BE2C (cell line): ENCODE measurements around the gene PLD5.
"Not testable (repeated sequence)": the region's sequence is repeated elsewhere in the genome, so short reads cannot be mapped to it uniquely, and the experiment has no call there.

Experiments
- DNase-seq: peaks from one replicate; pipeline ENCODE4 v3.0.0-alpha.2; 2020
- H3K27me3 ChIP-seq: fragments of 250-450 bp; sonication (Bioruptor Pico); 2 replicates; pipeline ENCODE4 v1.5.1; 2020; ENCODE audit warnings: mild to moderate bottlenecking
- H3K36me3 ChIP-seq: fragments of 250-450 bp; sonication (Bioruptor Pico); 2 replicates; pipeline ENCODE4 v1.5.1; 2020; ENCODE audit warnings: mild to moderate bottlenecking
- H3K4me1 ChIP-seq: fragments of 250-450 bp; sonication (Bioruptor Pico); 2 replicates; pipeline ENCODE4 v1.5.1; 2020
- H3K4me3 ChIP-seq: 2 replicates; pipeline ENCODE4 v1.5.1; 2011; ENCODE audit warnings: low read depth, low read length
- H3K9me3 ChIP-seq: fragments of 250-450 bp; sonication (Bioruptor Pico); 2 replicates; pipeline ENCODE4 v1.5.1; 2020
- TF ChIP-seq, protein P1 (sequence below): IDR thresholded peaks from 2 replicates; pipeline ENCODE4 v1.5.1; 2012; ENCODE audit warnings: mild to moderate bottlenecking, low read depth, low read length

Gene PLD5

DNA sequence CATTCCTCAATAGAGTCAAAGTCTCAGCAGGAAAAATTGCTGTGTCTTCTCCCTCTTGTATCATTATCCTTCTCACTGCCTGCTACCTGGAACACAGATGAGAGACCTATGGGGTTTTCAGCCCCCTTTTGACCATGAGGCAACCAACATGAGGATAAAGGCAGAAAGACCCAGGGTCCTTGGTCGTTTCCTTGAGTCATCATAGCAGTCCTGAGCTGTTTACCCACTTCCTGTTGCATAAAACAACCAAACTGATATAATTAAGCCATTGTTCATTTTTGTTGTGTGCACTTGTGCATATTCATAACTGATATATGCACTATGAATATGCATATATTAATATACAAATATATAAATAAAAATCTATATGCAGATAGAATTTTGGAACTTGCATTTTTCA, 337.3 kb downstream of the PLD5 start:
- no peaks in the 10 kb centered on the region for H3K36me3 ChIP-seq
- no peaks in the 10 kb centered on the region for H3K4me1 ChIP-seq
- TF ChIP-seq, protein P1, sequence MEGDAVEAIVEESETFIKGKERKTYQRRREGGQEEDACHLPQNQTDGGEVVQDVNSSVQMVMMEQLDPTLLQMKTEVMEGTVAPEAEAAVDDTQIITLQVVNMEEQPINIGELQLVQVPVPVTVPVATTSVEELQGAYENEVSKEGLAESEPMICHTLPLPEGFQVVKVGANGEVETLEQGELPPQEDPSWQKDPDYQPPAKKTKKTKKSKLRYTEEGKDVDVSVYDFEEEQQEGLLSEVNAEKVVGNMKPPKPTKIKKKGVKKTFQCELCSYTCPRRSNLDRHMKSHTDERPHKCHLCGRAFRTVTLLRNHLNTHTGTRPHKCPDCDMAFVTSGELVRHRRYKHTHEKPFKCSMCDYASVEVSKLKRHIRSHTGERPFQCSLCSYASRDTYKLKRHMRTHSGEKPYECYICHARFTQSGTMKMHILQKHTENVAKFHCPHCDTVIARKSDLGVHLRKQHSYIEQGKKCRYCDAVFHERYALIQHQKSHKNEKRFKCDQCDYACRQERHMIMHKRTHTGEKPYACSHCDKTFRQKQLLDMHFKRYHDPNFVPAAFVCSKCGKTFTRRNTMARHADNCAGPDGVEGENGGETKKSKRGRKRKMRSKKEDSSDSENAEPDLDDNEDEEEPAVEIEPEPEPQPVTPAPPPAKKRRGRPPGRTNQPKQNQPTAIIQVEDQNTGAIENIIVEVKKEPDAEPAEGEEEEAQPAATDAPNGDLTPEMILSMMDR: no peak
- no peak for DNase-seq
- H3K4me3 ChIP-seq: no peak overlapping the region
- H3K27me3 ChIP-seq: no peaks in the 10 kb centered on the region
- no peaks in the 10 kb centered on the region for H3K9me3 ChIP-seq

DNA sequence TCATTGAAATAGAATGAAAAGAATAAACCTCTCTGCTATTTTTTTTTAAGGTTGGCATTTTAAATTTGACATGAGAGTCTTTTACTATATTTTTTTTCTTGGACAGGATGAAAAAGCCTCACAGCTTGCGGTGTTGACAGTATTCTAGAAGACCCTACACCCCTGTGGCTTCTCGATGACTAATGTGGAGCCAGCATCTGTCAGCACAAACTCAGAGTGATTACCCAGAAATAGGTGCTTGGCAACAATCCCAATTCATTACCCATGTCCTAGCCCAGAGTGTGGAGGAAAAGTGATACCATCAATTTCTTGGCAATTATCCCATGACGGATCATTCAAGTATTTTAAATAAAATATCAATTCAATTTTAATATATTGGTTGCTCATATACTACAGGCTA, 338.8 kb downstream of the PLD5 start:
- H3K36me3 ChIP-seq: no peaks in the 10 kb centered on the region
- TF ChIP-seq, protein P1: no peak
- no peak for DNase-seq
- H3K9me3 ChIP-seq: no peaks in the 10 kb centered on the region
- H3K27me3 ChIP-seq: no peaks in the 10 kb centered on the region
- no peaks in the 10 kb centered on the region for H3K4me1 ChIP-seq
- H3K4me3 ChIP-seq: no peak overlapping the region

DNA sequence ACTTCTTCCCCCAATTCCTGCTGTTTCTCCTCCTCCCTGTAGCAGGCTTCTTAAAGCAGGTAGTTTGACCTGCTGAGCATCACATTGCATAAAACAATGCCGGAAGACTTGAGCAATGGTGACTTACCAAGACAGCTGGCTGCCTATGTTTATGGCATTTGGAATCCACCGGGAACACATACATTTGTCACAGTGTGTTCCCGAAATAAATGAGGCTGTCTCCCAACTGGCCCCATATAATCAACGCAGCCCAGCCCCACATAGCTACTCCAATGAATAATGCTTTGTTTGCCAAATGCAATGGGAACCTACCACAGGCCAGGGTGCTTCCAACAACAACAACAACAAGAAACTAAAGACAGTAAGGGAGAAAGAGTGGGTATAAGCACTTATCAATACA, 339.5 kb downstream of the PLD5 start:
- Histone ChIP-seq H3K9me3 (no peaks in the 10 kb centered on the region), H3K36me3 (no peaks in the 10 kb centered on the region), H3K4me1 (no peaks in the 10 kb centered on the region), H3K4me3 (no peak overlapping the region), H3K27me3 (no peaks in the 10 kb centered on the region)
- no peak for DNase-seq
- TF ChIP-seq, protein P1: no peak

DNA sequence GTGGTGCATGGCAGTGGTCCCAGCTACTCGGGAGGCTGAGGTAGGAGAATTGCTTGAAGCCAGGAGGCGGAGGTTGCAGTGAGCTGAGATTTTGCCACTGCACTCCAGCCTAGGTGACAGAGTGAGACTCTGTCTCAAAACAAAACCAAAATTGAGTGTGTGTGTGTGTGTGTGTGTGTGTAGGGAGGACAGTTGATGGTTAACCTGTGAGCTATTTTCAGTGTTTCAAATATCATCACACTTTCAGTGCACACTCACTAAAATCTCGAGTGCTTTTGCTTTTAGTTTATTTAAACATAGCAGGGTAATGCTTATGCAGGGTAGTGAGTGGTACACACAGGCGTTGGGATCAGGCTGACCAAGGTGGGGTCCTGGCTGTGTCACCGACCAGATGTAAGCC, 344.7 kb downstream of the PLD5 start:
- not testable (repeated sequence) for H3K4me3 ChIP-seq, H3K4me1 ChIP-seq, H3K27me3 ChIP-seq, H3K36me3 ChIP-seq, H3K9me3 ChIP-seq, DNase-seq

DNA sequence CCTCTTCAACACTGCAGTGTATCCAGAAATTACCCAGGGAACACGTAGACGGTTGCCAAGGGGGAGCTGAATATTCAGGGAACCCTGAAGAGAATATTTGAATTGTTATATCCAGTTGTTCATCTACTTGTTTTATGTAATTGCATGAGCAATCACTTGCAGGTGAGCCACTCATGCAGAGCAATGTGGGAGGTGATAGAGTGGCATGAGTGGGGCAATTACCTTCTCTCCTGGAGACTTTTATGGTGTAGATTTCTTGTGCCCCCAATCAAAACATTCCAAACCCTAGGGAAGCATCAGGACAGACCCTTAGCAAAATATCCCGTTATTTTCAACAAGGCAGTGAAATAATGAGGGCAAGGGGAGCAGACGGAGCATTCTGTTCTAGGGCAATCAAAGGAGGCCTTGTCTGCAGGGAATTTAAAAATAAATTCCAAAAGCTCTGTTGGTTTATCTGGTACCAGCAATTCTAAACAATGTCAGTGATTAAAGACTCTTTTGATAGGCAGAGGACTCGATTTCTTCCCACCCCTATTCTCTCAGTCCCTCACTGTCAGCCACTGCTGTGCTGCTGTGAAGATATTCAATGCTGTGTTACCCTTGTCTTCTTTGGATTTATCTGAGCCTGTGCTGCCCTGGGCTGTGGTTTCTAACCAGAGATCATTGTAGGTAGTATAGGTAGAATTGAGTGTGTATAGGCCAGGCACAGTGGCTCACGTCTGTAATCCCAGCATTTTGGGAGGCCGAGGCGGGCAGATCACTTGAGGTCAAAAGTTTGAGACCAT, 345.4 kb downstream of the PLD5 start:
- no peaks in the 10 kb centered on the region for H3K27me3 ChIP-seq
- TF ChIP-seq, protein P1: no peak
- H3K4me3 ChIP-seq: no peak overlapping the region
- DNase-seq: no peak
- H3K9me3 ChIP-seq: no peaks in the 10 kb centered on the region
- H3K4me1 ChIP-seq: no peaks in the 10 kb centered on the region
- H3K36me3 ChIP-seq: no peaks in the 10 kb centered on the region

DNA sequence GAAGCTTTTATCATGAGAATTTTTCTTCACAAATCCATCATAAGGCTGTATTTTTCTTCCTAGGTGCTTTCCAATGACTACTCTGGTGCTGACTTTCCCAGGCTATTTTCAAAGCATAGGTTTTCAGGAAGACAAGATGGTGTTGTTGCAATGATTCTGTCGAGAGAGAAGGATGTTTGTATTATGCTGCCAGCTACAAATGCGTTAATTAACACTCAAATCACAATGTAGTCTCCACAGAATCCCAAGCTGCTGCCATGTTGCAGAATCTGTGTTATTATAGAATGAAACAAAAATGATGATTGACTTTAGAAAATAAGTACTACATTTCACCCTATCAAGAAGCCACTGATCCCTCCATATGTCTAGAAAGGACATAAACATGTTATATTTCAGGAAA, 346.1 kb downstream of the PLD5 start:
- H3K27me3 ChIP-seq: no peaks in the 10 kb centered on the region
- H3K9me3 ChIP-seq: no peaks in the 10 kb centered on the region
- no peaks in the 10 kb centered on the region for H3K4me1 ChIP-seq
- H3K36me3 ChIP-seq: no peaks in the 10 kb centered on the region
- DNase-seq: no peak
- H3K4me3 ChIP-seq: no peak overlapping the region
- TF ChIP-seq, protein P1: no peak
